Measurements from ENCODE around the gene LRRN1. TPM values are rescaled to one million over a fixed set of nuclear protein-coding genes. Genes with fewer than 3 reads are reported as not detected.

The LRRN1 gene
- total RNA-seq, 1 donor from 2014 or later: 1.00 TPM

- H3K27ac Mint-ChIP-seq: no peak overlapping the region
- no peak overlapping the region for H3K4me3 Mint-ChIP-seq
- ATAC-seq (ENCODE audit: low read depth) (no peak), DNase-seq (no peak)
- intact Hi-C loops (cut with micrococcal nuclease): no loop called here
- no peak for TF ChIP-seq CTCF (IDR thresholded peaks at IDR 0.05)
- no peaks in the 10 kb centered on the region for H3K36me3 Mint-ChIP-seq (ENCODE audit: low read depth)
- peaks cover 15% of the 10 kb centered on the region for H3K27me3 Mint-ChIP-seq
- no peaks in the 10 kb centered on the region for H3K9me3 Mint-ChIP-seq
- CTCF ChIA-PET: no interaction called here
- H3K4me1 Mint-ChIP-seq: peaks cover 15% of the 10 kb centered on the region
- POLR2A ChIA-PET: no interaction called here
Observed at GRCh38 chr3:3804560-3804959, 5.3 kb downstream of the LRRN1 start.

- Mint-ChIP-seq H3K27ac (no peak overlapping the region), H3K4me1 (peaks cover 4% of the 10 kb centered on the region), H3K9me3 (no peaks in the 10 kb centered on the region), H3K4me3 (no peak overlapping the region), H3K27me3 (peaks cover 10% of the 10 kb centered on the region), H3K36me3 (ENCODE audit: low read depth) (no peaks in the 10 kb centered on the region)
- DNase-seq (no peak), ATAC-seq (ENCODE audit: low read depth) (no peak)
- intact Hi-C loops (cut with micrococcal nuclease): no loop called here
- ChIA-PET POLR2A (no interaction called here), CTCF (no interaction called here)
- no peak for TF ChIP-seq CTCF (IDR thresholded peaks at IDR 0.05)
Observed at GRCh38 chr3:3806092-3806491, 6.9 kb downstream of the LRRN1 start.

DNA sequence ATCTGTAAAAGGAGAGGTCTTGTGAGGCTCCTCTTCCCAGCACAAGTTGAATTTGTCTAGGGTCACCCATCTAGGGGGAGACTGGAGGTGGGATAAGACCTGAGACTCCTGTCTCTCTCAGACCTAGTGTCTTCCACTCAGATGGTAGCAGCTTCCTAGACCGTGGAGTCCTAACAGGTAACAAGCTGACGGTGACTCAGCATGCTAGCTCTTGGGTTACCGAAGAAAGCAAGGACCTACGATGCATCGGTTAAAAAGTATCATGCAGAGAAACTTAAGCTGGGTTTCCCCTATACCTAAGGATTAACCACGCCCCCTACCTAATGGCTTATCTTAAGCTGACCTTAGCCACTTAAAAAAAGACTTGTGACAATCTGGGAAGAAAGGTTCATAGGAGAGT is 7.6 kb downstream of the LRRN1 start:
- ChIA-PET POLR2A (no interaction called here), CTCF (no interaction called here)
- intact Hi-C loops (cut with micrococcal nuclease): no loop called here
- no peak for DNase-seq
- H3K9me3 Mint-ChIP-seq: no peaks in the 10 kb centered on the region
- no peak overlapping the region for H3K27ac Mint-ChIP-seq
- H3K4me1 Mint-ChIP-seq: no peaks in the 10 kb centered on the region
- no peaks in the 10 kb centered on the region for H3K36me3 Mint-ChIP-seq (ENCODE audit: low read depth)
- no peak for TF ChIP-seq CTCF (IDR thresholded peaks at IDR 0.05)
- peaks cover 3% of the 10 kb centered on the region for H3K27me3 Mint-ChIP-seq
- no peak for ATAC-seq (ENCODE audit: low read depth)
- H3K4me3 Mint-ChIP-seq: no peak overlapping the region

- CTCF ChIA-PET: no interaction called here
Observed at GRCh38 chr3:3813013-3813412, 13.8 kb downstream of the LRRN1 start.

DNA sequence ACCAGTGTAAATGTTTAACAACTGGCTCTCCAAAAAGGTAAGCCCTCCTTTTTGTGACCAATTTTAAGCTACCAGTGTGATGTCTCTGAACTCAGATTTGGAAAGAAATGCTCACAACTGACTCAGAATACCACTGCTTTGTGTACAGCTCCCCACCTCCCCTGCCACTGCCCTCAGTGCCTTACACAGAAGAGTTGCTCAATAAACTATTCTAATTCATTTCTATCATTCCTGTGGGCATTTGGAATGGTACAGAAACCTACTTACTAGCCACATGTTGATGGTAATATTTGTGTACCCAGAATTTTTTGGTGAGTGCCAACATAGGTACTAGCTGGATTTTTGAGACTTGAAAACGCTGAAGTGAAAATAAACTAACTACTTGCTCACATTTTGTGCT is 16.0 kb downstream of the LRRN1 start:
- DNase-seq: no peak
- no peaks in the 10 kb centered on the region for H3K9me3 Mint-ChIP-seq
- H3K4me1 Mint-ChIP-seq: no peaks in the 10 kb centered on the region
- intact Hi-C loops (cut with micrococcal nuclease): no loop called here
- H3K27ac Mint-ChIP-seq: no peak overlapping the region
- no peaks in the 10 kb centered on the region for H3K36me3 Mint-ChIP-seq (ENCODE audit: low read depth)
- H3K4me3 Mint-ChIP-seq: no peak overlapping the region
- no peaks in the 10 kb centered on the region for H3K27me3 Mint-ChIP-seq
- ChIA-PET POLR2A (no interaction called here), CTCF (no interaction called here)
- no peak for ATAC-seq (ENCODE audit: low read depth)
- no peak for TF ChIP-seq CTCF (IDR thresholded peaks at IDR 0.05)

More at GRCh38 chr3:3813013-3813412, 13.8 kb downstream of the LRRN1 start:
- no peaks in the 10 kb centered on the region for H3K4me1 Mint-ChIP-seq
- POLR2A ChIA-PET: no interaction called here
- H3K27me3 Mint-ChIP-seq: no peaks in the 10 kb centered on the region
- no peaks in the 10 kb centered on the region for H3K36me3 Mint-ChIP-seq (ENCODE audit: low read depth)
- DNase-seq (no peak), ATAC-seq (ENCODE audit: low read depth) (no peak)
- no peaks in the 10 kb centered on the region for H3K9me3 Mint-ChIP-seq
- no peak for TF ChIP-seq CTCF (IDR thresholded peaks at IDR 0.05)
- intact Hi-C loops (cut with micrococcal nuclease): no loop called here
- H3K27ac Mint-ChIP-seq: no peak overlapping the region
- no peak overlapping the region for H3K4me3 Mint-ChIP-seq
